WTC11 (cell line): Measurements from ENCODE around the gene TCAIM.
A peak's percentile ranks its signal among the peaks of the same experiment; 100 is the strongest.

Source experiments
- E2F5 ChIP-seq: sonication (generic); formaldehyde crosslinking; IDR thresholded peaks from 2 replicates; pipeline ENCODE4 v1.8.1; 2022; ENCODE audit warnings: mild to moderate bottlenecking, moderate library complexity, missing genetic modification reagents
- ELF4 ChIP-seq: sonication (generic); formaldehyde crosslinking; IDR thresholded peaks from 2 replicates; pipeline ENCODE4 v1.8.1; 2022; ENCODE audit warnings: low read depth, mild to moderate bottlenecking, moderate library complexity, missing genetic modification reagents
- FOXK1 ChIP-seq: sonication (generic); formaldehyde crosslinking; IDR thresholded peaks from 2 replicates; pipeline ENCODE4 v1.8.0; 2022; ENCODE audit warnings: mild to moderate bottlenecking, moderate library complexity, missing genetic modification reagents
- MAX ChIP-seq: sonication (generic); formaldehyde crosslinking; IDR thresholded peaks from 2 replicates; pipeline ENCODE4 v1.8.0; 2022; ENCODE audit warnings: mild to moderate bottlenecking, missing genetic modification reagents
- NFE2L1 ChIP-seq: sonication (generic); formaldehyde crosslinking; IDR thresholded peaks from 2 replicates; pipeline ENCODE4 v1.8.1; 2023; ENCODE audit warnings: missing genetic modification reagents
- NR2C2 ChIP-seq: sonication (generic); formaldehyde crosslinking; IDR thresholded peaks from 2 replicates; pipeline ENCODE4 v1.8.0; 2022; ENCODE audit warnings: mild to moderate bottlenecking, missing genetic modification reagents
- OVOL2 ChIP-seq: fragments of 250-450 bp; sonication (Bioruptor Pico); IDR thresholded peaks from 2 replicates; pipeline ENCODE4 v1.9.0; 2021; ENCODE audit warnings: mild to moderate bottlenecking, borderline replicate concordance
- TCF7 ChIP-seq: sonication (generic); formaldehyde crosslinking; IDR thresholded peaks from 2 replicates; pipeline ENCODE4 v1.8.0; 2022; ENCODE audit warnings: mild to moderate bottlenecking, low read depth, missing genetic modification reagents, moderate library complexity
- USF2 ChIP-seq: sonication (generic); formaldehyde crosslinking; IDR thresholded peaks from 2 replicates; pipeline ENCODE4 v1.8.1; 2023; ENCODE audit warnings: mild to moderate bottlenecking, missing genetic modification reagents, moderate library complexity
- ZSCAN18 ChIP-seq: fragments of 250-450 bp; sonication (Bioruptor Pico); IDR thresholded peaks from 2 replicates; pipeline ENCODE4 v2.1.2; 2022; ENCODE audit warnings: mild to moderate bottlenecking, moderate library complexity
- TF ChIP-seq, protein P1 (sequence below): fragments of 200-600 bp; IDR thresholded peaks from 2 replicates; pipeline ENCODE4 v1.8.0; 2022; ENCODE audit warnings: antibody characterized with exemption
- TF ChIP-seq, protein P2 (sequence below): sonication (generic); formaldehyde crosslinking; IDR thresholded peaks from 2 replicates; pipeline ENCODE4 v1.8.1; 2023; ENCODE audit warnings: mild to moderate bottlenecking, missing genetic modification reagents, borderline replicate concordance

- TF ChIP-seq OVOL2 (CRISPR knock-in tag) (no peak), USF2 (CRISPR knock-in tag) (no peak), MAX (CRISPR knock-in tag) (no peak), E2F5 (CRISPR knock-in tag) (no peak), NR2C2 (CRISPR knock-in tag) (no peak), ELF4 (CRISPR knock-in tag) (no peak), NFE2L1 (CRISPR knock-in tag) (no peak), TCF7 (no peak), ZSCAN18 (no peak), FOXK1 (CRISPR knock-in tag) (no peak)
- TF ChIP-seq, protein P1, sequence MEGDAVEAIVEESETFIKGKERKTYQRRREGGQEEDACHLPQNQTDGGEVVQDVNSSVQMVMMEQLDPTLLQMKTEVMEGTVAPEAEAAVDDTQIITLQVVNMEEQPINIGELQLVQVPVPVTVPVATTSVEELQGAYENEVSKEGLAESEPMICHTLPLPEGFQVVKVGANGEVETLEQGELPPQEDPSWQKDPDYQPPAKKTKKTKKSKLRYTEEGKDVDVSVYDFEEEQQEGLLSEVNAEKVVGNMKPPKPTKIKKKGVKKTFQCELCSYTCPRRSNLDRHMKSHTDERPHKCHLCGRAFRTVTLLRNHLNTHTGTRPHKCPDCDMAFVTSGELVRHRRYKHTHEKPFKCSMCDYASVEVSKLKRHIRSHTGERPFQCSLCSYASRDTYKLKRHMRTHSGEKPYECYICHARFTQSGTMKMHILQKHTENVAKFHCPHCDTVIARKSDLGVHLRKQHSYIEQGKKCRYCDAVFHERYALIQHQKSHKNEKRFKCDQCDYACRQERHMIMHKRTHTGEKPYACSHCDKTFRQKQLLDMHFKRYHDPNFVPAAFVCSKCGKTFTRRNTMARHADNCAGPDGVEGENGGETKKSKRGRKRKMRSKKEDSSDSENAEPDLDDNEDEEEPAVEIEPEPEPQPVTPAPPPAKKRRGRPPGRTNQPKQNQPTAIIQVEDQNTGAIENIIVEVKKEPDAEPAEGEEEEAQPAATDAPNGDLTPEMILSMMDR, result peak; percentile 47
- TF ChIP-seq, protein P2, sequence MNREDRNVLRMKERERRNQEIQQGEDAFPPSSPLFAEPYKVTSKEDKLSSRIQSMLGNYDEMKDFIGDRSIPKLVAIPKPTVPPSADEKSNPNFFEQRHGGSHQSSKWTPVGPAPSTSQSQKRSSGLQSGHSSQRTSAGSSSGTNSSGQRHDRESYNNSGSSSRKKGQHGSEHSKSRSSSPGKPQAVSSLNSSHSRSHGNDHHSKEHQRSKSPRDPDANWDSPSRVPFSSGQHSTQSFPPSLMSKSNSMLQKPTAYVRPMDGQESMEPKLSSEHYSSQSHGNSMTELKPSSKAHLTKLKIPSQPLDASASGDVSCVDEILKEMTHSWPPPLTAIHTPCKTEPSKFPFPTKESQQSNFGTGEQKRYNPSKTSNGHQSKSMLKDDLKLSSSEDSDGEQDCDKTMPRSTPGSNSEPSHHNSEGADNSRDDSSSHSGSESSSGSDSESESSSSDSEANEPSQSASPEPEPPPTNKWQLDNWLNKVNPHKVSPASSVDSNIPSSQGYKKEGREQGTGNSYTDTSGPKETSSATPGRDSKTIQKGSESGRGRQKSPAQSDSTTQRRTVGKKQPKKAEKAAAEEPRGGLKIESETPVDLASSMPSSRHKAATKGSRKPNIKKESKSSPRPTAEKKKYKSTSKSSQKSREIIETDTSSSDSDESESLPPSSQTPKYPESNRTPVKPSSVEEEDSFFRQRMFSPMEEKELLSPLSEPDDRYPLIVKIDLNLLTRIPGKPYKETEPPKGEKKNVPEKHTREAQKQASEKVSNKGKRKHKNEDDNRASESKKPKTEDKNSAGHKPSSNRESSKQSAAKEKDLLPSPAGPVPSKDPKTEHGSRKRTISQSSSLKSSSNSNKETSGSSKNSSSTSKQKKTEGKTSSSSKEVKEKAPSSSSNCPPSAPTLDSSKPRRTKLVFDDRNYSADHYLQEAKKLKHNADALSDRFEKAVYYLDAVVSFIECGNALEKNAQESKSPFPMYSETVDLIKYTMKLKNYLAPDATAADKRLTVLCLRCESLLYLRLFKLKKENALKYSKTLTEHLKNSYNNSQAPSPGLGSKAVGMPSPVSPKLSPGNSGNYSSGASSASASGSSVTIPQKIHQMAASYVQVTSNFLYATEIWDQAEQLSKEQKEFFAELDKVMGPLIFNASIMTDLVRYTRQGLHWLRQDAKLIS (CRISPR knock-in tag), result no peak
These were observed 80.0 kb downstream of the TCAIM start for GRCh38 chr3:44418549-44418948.
